Fibroblast of villous mesenchyme (primary cell): ENCODE results near the gene FABP1. TPM values are rescaled to one million over a fixed set of nuclear protein-coding genes. Genes with fewer than 3 reads are reported as not detected.

ENCODE experiments used
- DNase-seq: peaks from one replicate; pipeline ENCODE4 v3.0.0-alpha.2; 2010; ENCODE audit warnings: low read depth
- H3K4me3 ChIP-seq: 2 replicates; pipeline ENCODE4 v1.5.1; 2011; ENCODE audit warnings: low read depth, mild to moderate bottlenecking, low read length
- CTCF ChIP-seq: IDR thresholded peaks from 2 replicates; pipeline ENCODE4 v1.5.1; 2012; ENCODE audit warnings: low read depth, mild to moderate bottlenecking, low read length; ENCODE audit not compliant: insufficient read depth
- total RNA-seq: library from RNA; depleted of rRNA; stranded (reverse); fragments of >200 nt; gene quantifications from 2 replicates; pipeline ENCODE4 v1.2.3, GENCODE V29; 2012

The FABP1 gene
- total RNA-seq, 1 donor: not detected

GRCh38 chr2:88091943-88092342 lies 35.9 kb downstream of the FABP1 start:
- TF ChIP-seq CTCF: no peak
- DNase-seq: no peak
- no peak overlapping the region for H3K4me3 ChIP-seq

DNA sequence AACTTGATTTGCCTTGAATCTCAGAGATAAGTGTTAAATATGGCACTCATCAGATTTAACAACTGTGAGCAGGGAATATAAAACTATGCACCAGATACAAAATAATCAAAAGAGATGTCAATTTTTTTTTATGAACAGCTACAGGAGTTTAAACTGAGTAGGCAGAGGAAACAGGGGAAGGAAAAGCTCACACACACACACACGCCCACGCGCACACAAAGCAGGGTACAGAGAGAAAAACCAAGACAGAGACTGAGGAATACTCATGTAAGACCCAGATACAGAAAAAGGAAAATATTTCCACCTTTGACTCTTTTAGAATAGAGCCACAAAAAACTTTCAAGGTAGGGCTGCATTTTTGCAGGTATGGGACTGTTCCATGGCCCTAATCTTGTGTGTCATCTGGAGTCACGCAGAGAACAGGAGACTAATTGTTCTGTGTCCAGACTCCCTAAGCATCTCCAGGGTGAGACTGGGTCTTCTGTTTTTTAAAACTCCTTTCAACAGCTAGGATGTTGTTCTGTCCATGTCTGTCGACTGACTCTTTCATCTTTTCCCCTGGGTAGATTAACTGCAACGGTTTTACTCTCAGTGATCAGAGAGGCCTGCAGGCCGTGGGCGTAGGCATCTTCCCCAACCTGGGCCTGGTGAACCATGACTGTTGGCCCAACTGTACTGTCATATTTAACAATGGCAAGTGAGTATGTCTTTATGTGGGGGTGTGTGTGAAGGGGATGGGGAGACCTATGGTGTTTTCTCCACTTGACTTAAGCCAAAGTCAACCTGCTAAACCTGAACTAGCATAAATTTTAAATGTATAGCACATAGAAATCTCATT lies 37.2 kb downstream of the FABP1 start:
- TF ChIP-seq CTCF: no peak
- DNase-seq: no peak
- H3K4me3 ChIP-seq: no peak overlapping the region

- no peak for DNase-seq
- no peak for TF ChIP-seq CTCF
- H3K4me3 ChIP-seq: no peak overlapping the region
These were observed 38.9 kb downstream of the FABP1 start for GRCh38 chr2:88088999-88089398.

DNA sequence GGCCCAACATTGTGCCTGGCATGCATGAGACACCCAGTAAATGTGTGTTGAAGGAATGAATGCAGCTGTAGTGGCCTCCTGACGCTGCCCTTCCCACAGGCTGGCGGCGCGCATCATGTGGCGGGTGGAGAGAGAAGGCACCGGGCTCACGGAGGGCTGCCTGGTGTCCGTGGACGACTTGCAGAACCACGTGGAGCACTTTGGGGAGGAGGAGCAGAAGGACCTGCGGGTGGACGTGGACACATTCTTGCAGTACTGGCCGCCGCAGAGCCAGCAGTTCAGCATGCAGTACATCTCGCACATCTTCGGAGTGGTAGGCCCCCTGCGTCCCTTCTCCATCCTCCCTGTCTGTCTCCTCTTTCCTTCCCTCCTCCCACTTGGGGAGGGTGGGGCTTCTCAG lies 40.1 kb downstream of the FABP1 start:
- no peak overlapping the region for H3K4me3 ChIP-seq
- no peak for DNase-seq
- TF ChIP-seq CTCF: no peak

DNA sequence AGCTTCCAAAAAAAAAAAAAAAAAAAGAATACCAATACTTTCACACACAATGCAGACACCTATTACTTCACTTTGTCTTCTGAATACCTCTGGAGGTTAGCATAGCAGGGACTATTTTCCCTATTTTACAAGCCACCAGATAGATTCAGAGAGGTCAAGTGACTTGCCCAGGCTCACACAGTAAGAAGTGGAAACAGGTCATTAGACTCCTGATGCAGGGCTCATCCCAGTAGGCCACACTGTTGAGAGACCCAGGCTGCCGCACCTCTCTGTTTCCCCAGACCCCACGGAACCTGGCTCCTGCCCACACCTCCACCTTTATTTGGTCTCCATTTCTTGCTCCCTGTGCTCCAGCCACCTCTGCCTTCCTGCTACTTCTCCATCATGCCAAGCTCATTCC lies 40.8 kb downstream of the FABP1 start:
- no peak for DNase-seq
- no peak overlapping the region for H3K4me3 ChIP-seq
- TF ChIP-seq CTCF: no peak

- H3K4me3 ChIP-seq: no peak overlapping the region
- no peak for DNase-seq
- no peak for TF ChIP-seq CTCF
These were observed 41.5 kb downstream of the FABP1 start for GRCh38 chr2:88086401-88086800.

- H3K4me3 ChIP-seq: no peak overlapping the region
- no peak for DNase-seq
- TF ChIP-seq CTCF: no peak
These were observed 42.3 kb downstream of the FABP1 start for GRCh38 chr2:88085602-88086001.
